Keratinocyte (primary cell): ENCODE measurements around the gene SPOCD1. TPM values are rescaled to one million over a fixed set of nuclear protein-coding genes. Genes with fewer than 3 reads are reported as not detected.

Experiments
- DNase-seq: peaks from one replicate; pipeline ENCODE4 v3.0.0-alpha.2; 2011; ENCODE audit warnings: low read depth, missing footprints, low spot score
- FAIRE-seq: peaks from 2 replicates; lab custom pipeline; 2011; peaks lifted over from hg19 to GRCh38; lab: Jason Lieb, UNC
- H2AFZ ChIP-seq: 2 replicates; pipeline ENCODE4 v1.6.0; 2012; ENCODE audit warnings: low read length, control low read depth, inconsistent platforms; ENCODE audit not compliant: control insufficient read depth
- H3K27ac ChIP-seq: 2 replicates; pipeline ENCODE4 v1.5.1; 2011; ENCODE audit warnings: low read length; ENCODE audit not compliant: control insufficient read depth, insufficient read depth
- H3K27me3 ChIP-seq: 3 replicates; pipeline ENCODE4 v1.6.0; 2011; ENCODE audit warnings: low read length; ENCODE audit not compliant: control insufficient read depth, insufficient read depth; ENCODE audit errors: extremely low read depth
- H3K36me3 ChIP-seq, 2 experiments: 2 replicates in 1 of 2; 3 replicates in 1 of 2; pipeline ENCODE4 v1.5.1; 2011; ENCODE audit warnings: low read length in 2 of 2, mild to moderate bottlenecking in 1 of 2; ENCODE audit not compliant: control insufficient read depth in 2 of 2, insufficient read depth in 2 of 2; ENCODE audit errors: extremely low read depth in 1 of 2
- H3K4me1 ChIP-seq: 3 replicates; pipeline ENCODE4 v1.5.1; 2011; ENCODE audit warnings: low read length; ENCODE audit not compliant: control insufficient read depth, insufficient read depth; ENCODE audit errors: extremely low read depth
- H3K4me2 ChIP-seq: 3 replicates; pipeline ENCODE4 v1.6.0; 2011; ENCODE audit warnings: low read depth, low read length; ENCODE audit not compliant: control insufficient read depth, insufficient read depth; ENCODE audit errors: extremely low read depth
- H3K4me3 ChIP-seq, 3 experiments: fragments of 200-600 bp in 1 of 3; sonication (generic) in 1 of 3; 2 replicates in 2 of 3; 3 replicates in 1 of 3; pipeline ENCODE4 v1.5.1; 2011 to 2016; ENCODE audit warnings: low read length in 3 of 3, mild to moderate bottlenecking in 3 of 3, control low read depth in 2 of 3, inconsistent platforms in 1 of 3, low read depth in 1 of 3, mixed read lengths in 1 of 3, mixed run types in 1 of 3, moderate library complexity in 1 of 3; ENCODE audit not compliant: control insufficient read depth in 2 of 3, insufficient read depth in 2 of 3; ENCODE audit errors: extremely low read depth in 1 of 3
- H3K79me2 ChIP-seq: 2 replicates; pipeline ENCODE4 v1.6.0; 2012; ENCODE audit warnings: low read length; ENCODE audit not compliant: control insufficient read depth, insufficient read depth
- H3K9ac ChIP-seq: 3 replicates; pipeline ENCODE4 v1.6.0; 2011; ENCODE audit warnings: low read length; ENCODE audit not compliant: control insufficient read depth, insufficient read depth; ENCODE audit errors: extremely low read depth
- H3K9me1 ChIP-seq: 3 replicates; pipeline ENCODE4 v1.6.0; 2011; ENCODE audit warnings: low read length; ENCODE audit not compliant: control insufficient read depth, insufficient read depth; ENCODE audit errors: extremely low read depth
- H3K9me3 ChIP-seq: 2 replicates; pipeline ENCODE4 v1.5.1; 2012; ENCODE audit warnings: low read depth, low read length; ENCODE audit not compliant: control insufficient read depth
- H4K20me1 ChIP-seq: 3 replicates; pipeline ENCODE4 v1.6.0; 2011; ENCODE audit warnings: low read length; ENCODE audit not compliant: control insufficient read depth, insufficient read depth; ENCODE audit errors: extremely low read depth
- CTCF ChIP-seq, 3 experiments: IDR thresholded peaks in 1 of 3; conservative IDR thresholded peaks in 1 of 3; optimal IDR thresholded peaks in 1 of 3; 2 replicates in 2 of 3; 3 replicates in 1 of 3; pipeline versions ENCODE3 to v1.5.1; 2011; ENCODE audit warnings: low read length in 3 of 3, mild to moderate bottlenecking in 3 of 3, moderate library complexity in 2 of 3, control low read depth in 1 of 3, inconsistent platforms in 1 of 3; ENCODE audit not compliant: insufficient read depth in 2 of 3; ENCODE audit errors: extremely low read depth in 1 of 3
- EZH2 ChIP-seq: IDR thresholded peaks from one replicate; pipeline ENCODE4 v1.6.1; 2012; ENCODE audit warnings: inconsistent platforms, mild to moderate bottlenecking, low read length, moderate library complexity
- dilution Hi-C: fragments of 300-500 bp; cut with MboI; formaldehyde crosslinking; loops from one replicate; pipeline ENCODE4 v1.7.0; 2020; ENCODE audit warnings: low sequenced_read_pairs; ENCODE audit not compliant: extremely low pct_ligation_motif_present
- polyA plus RNA-seq, 5 experiments: library from polyadenylated mRNA; depleted of rRNA in 3 of 5; stranded (reverse) in 3 of 5; stranded (forward) in 1 of 5; unstranded in 1 of 5; fragments of >200 nt; gene quantifications; 1 replicate in 1 of 5; 2 replicates in 3 of 5; 3 replicates in 1 of 5; pipeline versions ENCODE4 v1.2.1 to v1.2.3, GENCODE V29; 2011 to 2012; ENCODE audit warnings: missing spikeins in 2 of 5, low read depth in 1 of 5, low replicate concordance in 1 of 5

SPOCD1 gene
- polyA plus RNA-seq, 1 donor (not counting 4 experiments of a cell fraction or from before 2014, with no cell fraction given): 4.7 TPM

DNA sequence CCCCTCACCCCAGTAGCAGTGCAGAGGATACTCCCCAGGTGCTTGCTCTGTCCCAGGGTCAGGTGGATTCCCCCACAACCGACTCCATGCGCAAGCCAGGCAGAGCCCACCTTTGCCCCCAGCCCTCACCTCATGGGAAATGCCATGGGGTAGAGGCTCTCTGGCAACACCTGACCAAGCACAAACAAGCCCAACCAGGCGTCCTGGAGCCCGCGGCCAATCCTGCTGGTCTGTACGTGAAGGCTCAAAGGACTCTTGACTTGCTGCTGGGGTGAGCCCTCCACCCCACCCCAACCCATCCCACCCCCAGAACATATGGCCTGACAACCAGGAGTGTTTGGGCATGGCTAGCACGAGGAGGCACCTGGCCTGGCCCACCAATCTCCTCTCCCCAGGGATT lies 53.5 kb downstream of the SPOCD1 start:
- H3K9ac ChIP-seq: no peak overlapping the region
- no peak for DNase-seq
- dilution Hi-C loops: no loop called here
- peaks cover 26% of the 10 kb centered on the region for H3K4me1 ChIP-seq
- no peaks in the 10 kb centered on the region for H3K9me3 ChIP-seq
- no peaks in the 10 kb centered on the region for H3K79me2 ChIP-seq
- H3K9me1 ChIP-seq: no peaks in the 10 kb centered on the region
- H3K4me2 ChIP-seq: peak overlapping the region; percentile 88
- no peaks in the 10 kb centered on the region for H3K36me3 ChIP-seq
- H3K4me3 ChIP-seq: peak overlapping the region in 1 of 3 experiments; percentile 62
- H3K27ac ChIP-seq: no peak overlapping the region
- no peak for FAIRE-seq
- H2AFZ ChIP-seq: no peak overlapping the region
- H3K27me3 ChIP-seq: peaks cover 14% of the 10 kb centered on the region
- TF ChIP-seq CTCF (optimal IDR thresholded peaks at IDR 0.05 in 1 of 3, IDR thresholded peaks at IDR 0.05 in 1 of 3, conservative IDR thresholded peaks at IDR 0.05 in 1 of 3; ENCODE audit: extremely low read depth in 1 of 3, insufficient read depth in 2 of 3, low read length in 3 of 3) (no peak), EZH2 (no peak)
- H4K20me1 ChIP-seq: no peaks in the 10 kb centered on the region

DNA sequence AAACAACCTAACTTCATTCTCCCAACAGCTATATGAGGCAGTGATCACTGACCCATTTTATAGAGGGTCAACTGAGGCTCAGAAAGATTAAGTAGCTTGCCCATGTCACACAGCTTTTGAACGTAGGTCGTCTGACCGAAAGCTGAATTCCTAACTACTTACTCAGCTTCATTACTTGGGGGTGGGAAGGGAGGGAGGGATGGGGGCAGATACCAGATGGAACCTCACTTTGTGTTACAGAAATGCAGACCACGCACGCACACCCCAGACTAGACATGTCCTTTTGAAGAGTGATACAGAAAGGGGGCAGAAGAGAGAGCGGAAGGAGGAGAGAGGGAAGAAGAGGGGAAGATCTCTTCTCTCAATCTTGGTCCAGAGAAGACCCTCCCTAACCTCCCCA lies 53.9 kb downstream of the SPOCD1 start:
- TF ChIP-seq CTCF (optimal IDR thresholded peaks at IDR 0.05 in 1 of 3, IDR thresholded peaks at IDR 0.05 in 1 of 3, conservative IDR thresholded peaks at IDR 0.05 in 1 of 3; ENCODE audit: extremely low read depth in 1 of 3, insufficient read depth in 2 of 3, low read length in 3 of 3) (no peak), EZH2 (no peak)
- dilution Hi-C loops: no loop called here
- H3K4me3 ChIP-seq: no peak overlapping the region
- no peaks in the 10 kb centered on the region for H4K20me1 ChIP-seq
- no peaks in the 10 kb centered on the region for H3K79me2 ChIP-seq
- no peaks in the 10 kb centered on the region for H3K36me3 ChIP-seq
- no peak overlapping the region for H3K27ac ChIP-seq
- FAIRE-seq: peak; percentile 72
- H3K9ac ChIP-seq: no peak overlapping the region
- peak overlapping the region; percentile 52 for H3K4me2 ChIP-seq
- H3K27me3 ChIP-seq: peaks cover 14% of the 10 kb centered on the region
- H2AFZ ChIP-seq: no peak overlapping the region
- no peaks in the 10 kb centered on the region for H3K9me1 ChIP-seq
- H3K9me3 ChIP-seq: no peaks in the 10 kb centered on the region
- DNase-seq: no peak
- peaks cover 26% of the 10 kb centered on the region for H3K4me1 ChIP-seq
